HL-60 (cell line): ENCODE results near the gene TRNP1.
A peak's percentile ranks its signal among the peaks of the same experiment; 100 is the strongest.

Source experiments
- DNase-seq, 2 experiments: peaks; one replicate each; pipeline ENCODE4 v3.0.0-alpha.2; 2010 to 2020; ENCODE audit warnings: low read depth in 1 of 2, low spot score in 1 of 2
- H3K27ac ChIP-seq: fragments of 250-450 bp; sonication (Bioruptor Pico); replicated peaks from 2 replicates; pipeline ENCODE4 v1.5.1; 2020; ENCODE audit warnings: mild to moderate bottlenecking, moderate library complexity
- H3K27me3 ChIP-seq: fragments of 250-450 bp; sonication (Bioruptor Pico); 2 replicates; pipeline ENCODE4 v1.5.1; 2021; ENCODE audit warnings: mild to moderate bottlenecking, moderate library complexity; ENCODE audit not compliant: insufficient read depth, poor library complexity, severe bottlenecking
- H3K4me3 ChIP-seq: replicated peaks from 2 replicates; pipeline ENCODE4 v1.5.1; 2011; ENCODE audit warnings: mild to moderate bottlenecking, control low read depth, low read length; ENCODE audit not compliant: insufficient read depth
- GABPA ChIP-seq: IDR thresholded peaks from 2 replicates; pipeline ENCODE4 v1.6.1; 2012; ENCODE audit warnings: low read depth
- POLR2AphosphoS5 ChIP-seq: IDR thresholded peaks from 2 replicates; pipeline ENCODE4 v1.6.1; 2012; ENCODE audit warnings: low read depth
- SPI1 ChIP-seq: IDR thresholded peaks from 2 replicates; pipeline ENCODE4 v1.6.1; 2012; ENCODE audit warnings: low read depth, mild to moderate bottlenecking, borderline replicate concordance
- TF ChIP-seq, protein P1 (sequence below): IDR thresholded peaks from one replicate; pipeline ENCODE4 v1.5.1; 2011; ENCODE audit warnings: low read length, control low read depth, inconsistent platforms; ENCODE audit not compliant: insufficient read depth
- TF ChIP-seq, protein P2 (sequence below): IDR thresholded peaks from 2 replicates; pipeline ENCODE4 v1.6.1; 2012; ENCODE audit warnings: low read depth; ENCODE audit not compliant: insufficient replicate concordance

The TRNP1 gene

DNA sequence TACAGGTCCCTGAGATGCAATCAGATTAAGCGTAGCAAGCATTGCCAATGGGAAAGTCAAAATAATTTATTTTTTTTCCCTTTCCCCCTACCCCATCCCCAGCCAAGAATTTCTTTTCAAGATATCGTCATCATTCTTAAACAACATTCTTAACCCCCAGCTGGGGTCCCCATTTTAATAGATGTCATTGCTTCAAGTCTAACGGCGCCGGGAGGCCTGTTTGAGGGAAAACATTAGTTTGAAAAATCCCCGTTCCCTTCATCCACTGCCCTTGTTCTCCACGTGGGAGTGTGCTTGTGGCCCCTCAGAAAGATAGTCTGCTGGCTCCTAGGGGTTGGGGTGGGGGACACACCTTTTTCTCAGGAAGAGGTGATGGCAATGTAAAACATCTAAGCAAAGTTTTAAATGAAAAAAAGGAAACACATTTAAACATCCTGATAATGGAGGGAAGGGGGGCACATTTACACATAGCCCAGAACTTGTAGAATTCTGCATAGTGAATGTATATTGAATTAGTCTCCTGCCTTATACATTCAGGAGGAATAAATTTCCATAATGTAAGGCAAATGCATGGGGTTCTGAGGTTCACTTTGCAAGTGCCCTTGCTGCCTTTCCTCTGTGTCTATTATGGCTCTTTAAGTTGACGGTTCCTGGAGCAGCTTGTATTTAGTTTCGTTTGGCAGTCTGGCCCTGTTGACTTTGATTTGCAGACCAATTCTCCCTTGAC is 6.8 kb downstream of the TRNP1 start:
- no peak overlapping the region for H3K4me3 ChIP-seq
- DNase-seq = no peak
- TF ChIP-seq, protein P1, sequence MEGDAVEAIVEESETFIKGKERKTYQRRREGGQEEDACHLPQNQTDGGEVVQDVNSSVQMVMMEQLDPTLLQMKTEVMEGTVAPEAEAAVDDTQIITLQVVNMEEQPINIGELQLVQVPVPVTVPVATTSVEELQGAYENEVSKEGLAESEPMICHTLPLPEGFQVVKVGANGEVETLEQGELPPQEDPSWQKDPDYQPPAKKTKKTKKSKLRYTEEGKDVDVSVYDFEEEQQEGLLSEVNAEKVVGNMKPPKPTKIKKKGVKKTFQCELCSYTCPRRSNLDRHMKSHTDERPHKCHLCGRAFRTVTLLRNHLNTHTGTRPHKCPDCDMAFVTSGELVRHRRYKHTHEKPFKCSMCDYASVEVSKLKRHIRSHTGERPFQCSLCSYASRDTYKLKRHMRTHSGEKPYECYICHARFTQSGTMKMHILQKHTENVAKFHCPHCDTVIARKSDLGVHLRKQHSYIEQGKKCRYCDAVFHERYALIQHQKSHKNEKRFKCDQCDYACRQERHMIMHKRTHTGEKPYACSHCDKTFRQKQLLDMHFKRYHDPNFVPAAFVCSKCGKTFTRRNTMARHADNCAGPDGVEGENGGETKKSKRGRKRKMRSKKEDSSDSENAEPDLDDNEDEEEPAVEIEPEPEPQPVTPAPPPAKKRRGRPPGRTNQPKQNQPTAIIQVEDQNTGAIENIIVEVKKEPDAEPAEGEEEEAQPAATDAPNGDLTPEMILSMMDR = no peak
- TF ChIP-seq GABPA (no peak), POLR2AphosphoS5 (no peak), SPI1 (no peak)
- TF ChIP-seq, protein P2, sequence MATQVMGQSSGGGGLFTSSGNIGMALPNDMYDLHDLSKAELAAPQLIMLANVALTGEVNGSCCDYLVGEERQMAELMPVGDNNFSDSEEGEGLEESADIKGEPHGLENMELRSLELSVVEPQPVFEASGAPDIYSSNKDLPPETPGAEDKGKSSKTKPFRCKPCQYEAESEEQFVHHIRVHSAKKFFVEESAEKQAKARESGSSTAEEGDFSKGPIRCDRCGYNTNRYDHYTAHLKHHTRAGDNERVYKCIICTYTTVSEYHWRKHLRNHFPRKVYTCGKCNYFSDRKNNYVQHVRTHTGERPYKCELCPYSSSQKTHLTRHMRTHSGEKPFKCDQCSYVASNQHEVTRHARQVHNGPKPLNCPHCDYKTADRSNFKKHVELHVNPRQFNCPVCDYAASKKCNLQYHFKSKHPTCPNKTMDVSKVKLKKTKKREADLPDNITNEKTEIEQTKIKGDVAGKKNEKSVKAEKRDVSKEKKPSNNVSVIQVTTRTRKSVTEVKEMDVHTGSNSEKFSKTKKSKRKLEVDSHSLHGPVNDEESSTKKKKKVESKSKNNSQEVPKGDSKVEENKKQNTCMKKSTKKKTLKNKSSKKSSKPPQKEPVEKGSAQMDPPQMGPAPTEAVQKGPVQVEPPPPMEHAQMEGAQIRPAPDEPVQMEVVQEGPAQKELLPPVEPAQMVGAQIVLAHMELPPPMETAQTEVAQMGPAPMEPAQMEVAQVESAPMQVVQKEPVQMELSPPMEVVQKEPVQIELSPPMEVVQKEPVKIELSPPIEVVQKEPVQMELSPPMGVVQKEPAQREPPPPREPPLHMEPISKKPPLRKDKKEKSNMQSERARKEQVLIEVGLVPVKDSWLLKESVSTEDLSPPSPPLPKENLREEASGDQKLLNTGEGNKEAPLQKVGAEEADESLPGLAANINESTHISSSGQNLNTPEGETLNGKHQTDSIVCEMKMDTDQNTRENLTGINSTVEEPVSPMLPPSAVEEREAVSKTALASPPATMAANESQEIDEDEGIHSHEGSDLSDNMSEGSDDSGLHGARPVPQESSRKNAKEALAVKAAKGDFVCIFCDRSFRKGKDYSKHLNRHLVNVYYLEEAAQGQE = no peak
- H3K27me3 ChIP-seq = peaks cover 4% of the 10 kb centered on the region
- no peak overlapping the region for H3K27ac ChIP-seq

DNA sequence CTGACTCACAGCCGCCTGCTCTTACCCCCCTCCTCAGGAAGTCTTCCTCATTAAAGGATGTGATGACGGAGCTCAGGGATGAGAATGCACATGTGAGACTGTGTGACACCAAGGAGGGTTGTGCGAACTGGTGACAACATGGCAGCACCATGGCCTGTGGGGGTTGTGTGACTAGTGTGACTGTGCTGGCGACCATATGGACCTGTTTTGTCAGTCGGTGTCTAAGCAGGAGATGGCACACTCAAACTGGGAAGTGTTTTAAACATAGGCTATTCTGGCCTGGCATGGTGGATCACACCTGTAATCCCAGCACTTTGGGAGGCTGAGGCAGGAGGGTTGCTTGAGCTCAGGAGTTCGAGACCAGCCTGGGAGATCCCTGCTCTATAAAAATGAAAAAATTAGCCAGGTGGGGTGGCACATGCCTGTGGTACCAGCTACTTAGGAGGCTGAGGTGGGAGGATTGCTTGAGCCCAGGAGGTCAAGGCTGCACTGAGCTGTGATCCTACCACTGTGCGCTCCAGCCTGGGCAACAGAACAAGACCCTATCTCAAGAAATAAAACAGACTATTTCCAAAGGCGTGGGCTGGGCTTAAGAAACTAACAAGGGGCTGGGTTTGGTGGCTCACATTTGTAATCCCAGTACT is 7.4 kb downstream of the TRNP1 start:
- TF ChIP-seq, protein P2 = no peak
- no peak for TF ChIP-seq SPI1
- no peak for TF ChIP-seq GABPA
- TF ChIP-seq, protein P1 = no peak
- TF ChIP-seq POLR2AphosphoS5 = no peak
- DNase-seq = no peak
- Histone ChIP-seq H3K27me3 (no peaks in the 10 kb centered on the region), H3K27ac (peak overlapping the region; percentile 96), H3K4me3 (no peak overlapping the region)

DNA sequence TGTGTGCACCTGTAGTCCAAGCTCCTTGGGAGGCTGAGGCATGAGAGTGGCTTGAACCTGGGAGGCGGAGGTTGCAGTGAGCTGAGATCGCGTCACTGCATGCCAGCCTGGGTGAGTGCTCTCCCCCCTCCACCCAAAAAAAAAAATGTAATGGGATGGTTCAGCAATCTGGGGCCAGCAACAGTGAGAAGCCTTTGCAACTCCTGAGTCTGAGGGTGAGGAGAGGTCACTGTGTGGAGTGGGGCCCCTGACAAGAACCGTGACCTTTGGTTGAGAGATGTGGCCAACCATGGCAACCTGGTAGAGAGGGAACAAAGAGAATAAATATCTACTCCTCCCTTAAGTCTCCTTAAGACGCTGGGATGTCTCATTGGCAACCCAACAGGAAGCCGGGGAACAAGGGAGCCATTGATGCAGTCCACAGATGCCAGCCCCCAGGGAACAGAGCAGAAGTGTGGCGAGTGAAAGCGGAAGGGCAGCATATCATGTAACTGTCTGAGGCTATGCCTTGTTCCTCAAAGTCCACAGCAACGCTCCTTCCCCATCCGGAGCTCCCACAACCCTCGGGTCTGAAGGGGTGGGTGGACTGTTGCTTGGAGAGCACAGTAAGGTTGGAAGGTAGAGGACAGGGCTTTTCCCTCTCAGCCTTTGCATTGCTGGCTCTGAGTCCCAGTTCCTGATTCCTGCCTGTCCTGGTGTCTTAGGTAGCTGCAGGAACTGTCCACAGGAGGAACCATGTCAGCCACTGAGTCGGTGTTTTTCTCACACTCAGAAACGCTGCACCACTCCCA is 8.3 kb downstream of the TRNP1 start:
- DNase-seq = peak; percentile 96 to 97
- peak overlapping the region; percentile 96 for H3K27ac ChIP-seq
- TF ChIP-seq POLR2AphosphoS5 (peak; percentile 86), GABPA (peak; percentile 70), SPI1 (peak; percentile 96)
- TF ChIP-seq, protein P1 = no peak
- TF ChIP-seq, protein P2 = peak; percentile 31
- no peak overlapping the region for H3K4me3 ChIP-seq
- H3K27me3 ChIP-seq = no peaks in the 10 kb centered on the region
